CD14-positive monocyte (primary cell): Measurements from ENCODE around the gene LRRC7. TPM values are rescaled to one million over a fixed set of nuclear protein-coding genes. Genes with fewer than 3 reads are reported as not detected.

Source experiments
- DNase-seq, 3 donors: peaks; one replicate each; pipeline ENCODE4 v3.0.0-alpha.2; 2011 to 2022
- H2AFZ ChIP-seq: 2 replicates; pipeline ENCODE4 v1.6.0; 2012; ENCODE audit warnings: mild to moderate bottlenecking, low read depth, low read length, inconsistent platforms; ENCODE audit not compliant: insufficient read depth, poor library complexity, severe bottlenecking
- H3K27ac ChIP-seq, 2 donors: 1 replicate in 1 of 2; 2 replicates in 1 of 2; pipeline ENCODE4 v1.5.1; 2012 to 2013; ENCODE audit warnings: low read length in 2 of 2, control low read depth in 1 of 2, inconsistent platforms in 1 of 2, low read depth in 1 of 2, mild to moderate bottlenecking in 1 of 2
- H3K27me3 ChIP-seq, 2 donors: one replicate each; pipeline versions ENCODE4 v1.6.0 to v1.6.1; 2011 to 2013; ENCODE audit warnings: low read length in 2 of 2; ENCODE audit not compliant: control insufficient read depth in 2 of 2, insufficient read depth in 2 of 2
- H3K36me3 ChIP-seq, 2 donors: replicated peaks in 1 of 2; 1 replicate in 1 of 2; 2 replicates in 1 of 2; pipeline versions ENCODE4 v1.5.1 to v1.6.1; 2012 to 2013; ENCODE audit warnings: low read length in 2 of 2, control low read depth in 1 of 2, inconsistent platforms in 1 of 2, mild to moderate bottlenecking in 1 of 2; ENCODE audit not compliant: insufficient read depth in 2 of 2, control insufficient read depth in 1 of 2
- H3K4me1 ChIP-seq, 2 donors: 1 replicate in 1 of 2; 2 replicates in 1 of 2; pipeline versions ENCODE4 v1.5.1 to v1.6.1; 2012 to 2013; ENCODE audit warnings: low read length in 2 of 2, control low read depth in 1 of 2, inconsistent platforms in 1 of 2, mild to moderate bottlenecking in 1 of 2, moderate library complexity in 1 of 2; ENCODE audit not compliant: insufficient read depth in 2 of 2, control insufficient read depth in 1 of 2
- H3K4me2 ChIP-seq: replicated peaks from 2 replicates; pipeline ENCODE3; 2012; ENCODE audit warnings: low read length, moderate library complexity, mild to moderate bottlenecking; ENCODE audit not compliant: poor library complexity, severe bottlenecking; ENCODE audit errors: extremely low read depth
- H3K4me3 ChIP-seq, 3 experiments: fragments of 200-600 bp in 1 of 3; sonication (generic) in 1 of 3; replicated peaks in 1 of 3; 1 replicate in 2 of 3; 2 replicates in 1 of 3; pipeline ENCODE4 v1.5.1; 2011 to 2013; ENCODE audit warnings: low read length in 3 of 3, mild to moderate bottlenecking in 3 of 3, control low read depth in 2 of 3, low read depth in 2 of 3, inconsistent platforms in 1 of 3, moderate library complexity in 1 of 3
- H3K79me2 ChIP-seq: 2 replicates; pipeline ENCODE4 v1.6.0; 2012; ENCODE audit warnings: mild to moderate bottlenecking, control low read depth, inconsistent platforms, low read length, moderate library complexity; ENCODE audit not compliant: insufficient read depth
- H3K9ac ChIP-seq: 2 replicates; pipeline ENCODE4 v1.6.0; 2017; ENCODE audit warnings: low read length, mild to moderate bottlenecking; ENCODE audit not compliant: insufficient read depth, poor library complexity, severe bottlenecking
- H3K9me3 ChIP-seq, 2 donors: replicated peaks in 1 of 2; 1 replicate in 1 of 2; 2 replicates in 1 of 2; pipeline versions ENCODE4 v1.5.1 to v1.6.1; 2012 to 2013; ENCODE audit warnings: low read length in 2 of 2, control low read depth in 1 of 2; ENCODE audit not compliant: control insufficient read depth in 1 of 2, insufficient read depth in 1 of 2
- H4K20me1 ChIP-seq: 2 replicates; pipeline ENCODE4 v1.6.0; 2012; ENCODE audit warnings: mild to moderate bottlenecking, low read length, control low read depth, moderate library complexity; ENCODE audit not compliant: insufficient read depth
- H3K27ac Mint-ChIP-seq, 7 donors: one replicate each; pipeline ENCODE4 v1.8.0; 2020; ENCODE audit warnings: mild to moderate bottlenecking in 7 of 7, mixed read lengths in 7 of 7, moderate library complexity in 6 of 7, inconsistent platforms in 2 of 7
- H3K27me3 Mint-ChIP-seq, 3 donors: one replicate each; pipeline ENCODE4 v1.8.0; 2021 to 2022; ENCODE audit warnings: low read depth in 3 of 3, mild to moderate bottlenecking in 3 of 3, mixed read lengths in 3 of 3, moderate library complexity in 3 of 3, inconsistent platforms in 1 of 3
- H3K36me3 Mint-ChIP-seq, 2 donors: one replicate each; pipeline ENCODE4 v1.8.0; 2020; ENCODE audit warnings: mixed read lengths in 2 of 2, inconsistent platforms in 1 of 2, mild to moderate bottlenecking in 1 of 2
- H3K4me1 Mint-ChIP-seq: one replicate; pipeline ENCODE4 v1.8.0; 2020; ENCODE audit warnings: mild to moderate bottlenecking, mixed read lengths
- H3K4me3 Mint-ChIP-seq, 2 donors: one replicate each; pipeline ENCODE4 v1.8.0; 2020; ENCODE audit warnings: mild to moderate bottlenecking in 2 of 2, mixed read lengths in 2 of 2, moderate library complexity in 1 of 2
- H3K9me3 Mint-ChIP-seq, 7 donors: one replicate each; pipeline ENCODE4 v1.8.0; 2020 to 2022; ENCODE audit warnings: mixed read lengths in 7 of 7, mild to moderate bottlenecking in 6 of 7, moderate library complexity in 6 of 7, inconsistent platforms in 2 of 7
- CTCF ChIP-seq: fragments of 200-600 bp; IDR thresholded peaks from one replicate; pipeline ENCODE4 v1.8.0; 2022; ENCODE audit warnings: antibody characterized with exemption, mild to moderate bottlenecking
- WGBS: methylation state at CpG from one replicate; pipeline ENCODE4 v1.1.5; 2013; ENCODE audit warnings: missing lambda C conversion rate; ENCODE audit not compliant: insufficient coverage; 5-methylcytosine and 5-hydroxymethylcytosine counted together
- intact Hi-C, 2 donors: fragments of 100-400 bp; cut with micrococcal nuclease; formaldehyde crosslinking; loops; one replicate each; pipeline versions ENCODE4 v1.15.0 to v1.15.1; 2023
- polyA plus RNA-seq, 3 donors: library from polyadenylated mRNA; depleted of rRNA in 1 of 3; unstranded in 2 of 3; stranded (reverse) in 1 of 3; fragments of 300-500 nt in 2 of 3; fragments of >200 nt in 1 of 3; fragmentation: Illumina TruSeq in 2 of 3; gene quantifications; 1 replicate in 2 of 3; 2 replicates in 1 of 3; pipeline ENCODE4 v1.2.3, GENCODE V29; 2012 to 2021

Gene LRRC7
- polyA plus RNA-seq, 3 donors: not detected

- no peaks in the 10 kb centered on the region for H3K27me3 ChIP-seq
- no peaks in the 10 kb centered on the region for H3K4me1 Mint-ChIP-seq
- intact Hi-C loops: no loop called here
- no peaks in the 10 kb centered on the region for H3K36me3 ChIP-seq
- H3K4me2 ChIP-seq: no peak overlapping the region
- no peaks in the 10 kb centered on the region for H3K9me3 ChIP-seq
- no peak overlapping the region for H3K4me3 Mint-ChIP-seq
- WGBS: 94% methylated on average over 2 of the region's 7 CpGs
- no peak overlapping the region for H3K9ac ChIP-seq
- no peak overlapping the region for H2AFZ ChIP-seq
- H3K79me2 ChIP-seq: no peaks in the 10 kb centered on the region
- H3K9me3 Mint-ChIP-seq: peaks cover 0 to 5% (median 0%) of the 10 kb centered on the region in 7 donors
- H3K27ac ChIP-seq: no peak overlapping the region
- DNase-seq: no peak
- no peak for TF ChIP-seq CTCF
- H3K27me3 Mint-ChIP-seq: no peaks in the 10 kb centered on the region
- no peaks in the 10 kb centered on the region for H4K20me1 ChIP-seq
- H3K4me1 ChIP-seq: no peaks in the 10 kb centered on the region
- H3K27ac Mint-ChIP-seq: no peak overlapping the region
- H3K36me3 Mint-ChIP-seq: no peaks in the 10 kb centered on the region
- H3K4me3 ChIP-seq: no peak overlapping the region
These were observed 508.0 kb downstream of the LRRC7 start for GRCh38 chr1:70075761-70076160.

GRCh38 chr1:70077066-70077465 is 509.3 kb downstream of the LRRC7 start:
- no peaks in the 10 kb centered on the region for H3K4me1 ChIP-seq
- WGBS: no CpG with 5 or more reads among the region's 1 CpG
- H3K9me3 Mint-ChIP-seq: peaks cover 0 to 5% (median 2%) of the 10 kb centered on the region in 7 donors
- DNase-seq: no peak
- H3K9me3 ChIP-seq: no peaks in the 10 kb centered on the region
- no peaks in the 10 kb centered on the region for H3K36me3 ChIP-seq
- no peaks in the 10 kb centered on the region for H3K27me3 Mint-ChIP-seq
- no peak overlapping the region for H2AFZ ChIP-seq
- no peak overlapping the region for H3K27ac Mint-ChIP-seq
- no peak overlapping the region for H3K4me3 ChIP-seq
- H3K27ac ChIP-seq: no peak overlapping the region
- no peak for TF ChIP-seq CTCF
- H3K36me3 Mint-ChIP-seq: no peaks in the 10 kb centered on the region
- no peak overlapping the region for H3K4me3 Mint-ChIP-seq
- no peaks in the 10 kb centered on the region for H3K27me3 ChIP-seq
- intact Hi-C loops: no loop called here
- H3K79me2 ChIP-seq: no peaks in the 10 kb centered on the region
- H3K4me1 Mint-ChIP-seq: no peaks in the 10 kb centered on the region
- no peaks in the 10 kb centered on the region for H4K20me1 ChIP-seq
- no peak overlapping the region for H3K4me2 ChIP-seq
- H3K9ac ChIP-seq: no peak overlapping the region
